Inflammatory macrophage (primary cell): ENCODE measurements around the gene MRPS22.
"Not testable (repeated sequence)": the region's sequence is repeated elsewhere in the genome, so short reads cannot be mapped to it uniquely, and the experiment has no call there.

ENCODE experiments used
- DNase-seq, 2 donors: peaks; one replicate each; pipeline ENCODE4 v3.0.0-alpha.2; 2020 to 2022

The MRPS22 gene

DNA sequence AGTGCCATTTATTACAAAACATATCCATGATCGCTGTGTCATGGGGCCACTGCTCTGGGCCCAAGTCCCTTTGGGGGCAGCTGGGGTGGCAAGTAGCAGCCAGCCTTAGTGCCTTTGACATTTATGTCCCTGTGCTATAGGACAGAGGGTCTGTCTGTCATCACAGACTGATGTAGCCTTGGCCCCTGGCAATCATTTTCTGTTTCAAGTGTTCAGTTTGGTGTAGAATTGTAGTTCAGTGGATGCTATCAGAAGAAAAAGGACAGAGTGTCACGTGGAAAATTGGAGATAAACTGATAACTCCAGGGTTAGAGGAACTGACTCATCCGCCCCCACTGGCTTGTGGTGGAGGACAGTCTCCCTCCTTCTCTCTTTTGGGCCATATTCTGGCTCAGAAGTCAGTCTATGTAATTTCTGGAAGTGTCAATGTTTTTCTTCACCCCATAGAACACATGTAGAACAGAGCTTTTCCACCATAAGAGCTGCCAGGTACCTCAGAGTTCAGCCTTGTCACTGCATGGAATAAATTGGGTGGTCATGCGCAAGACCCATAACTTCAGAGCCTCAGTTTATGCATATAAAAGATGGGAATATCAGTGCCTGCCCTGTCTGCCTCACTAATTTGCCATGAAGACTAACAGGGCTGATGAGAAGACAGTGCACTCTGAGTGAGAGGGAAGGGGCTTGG, 4.5 kb upstream of the MRPS22 start:
- DNase-seq, result peak in 1 of 2 donors; percentile 18

DNA sequence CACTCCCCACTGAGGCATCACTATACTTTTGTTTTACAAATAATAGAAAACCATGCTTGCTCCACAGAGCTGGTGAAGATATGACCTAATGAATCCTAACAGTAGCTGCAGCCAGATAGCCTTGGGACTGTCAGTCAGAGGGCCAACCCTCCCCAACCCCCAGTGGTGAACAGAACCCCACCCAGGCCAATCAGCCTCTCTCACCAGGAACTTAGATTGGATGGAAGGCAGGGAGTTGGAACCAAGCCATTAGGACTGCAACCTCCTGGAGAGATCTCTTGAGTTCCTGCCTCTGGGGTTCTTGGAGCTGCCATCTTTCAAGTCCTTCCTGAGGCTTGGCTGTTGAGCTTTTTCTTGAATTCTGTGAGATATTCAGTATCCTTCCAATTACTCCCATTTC, 3.0 kb upstream of the MRPS22 start:
- DNase-seq, result no peak

DNA sequence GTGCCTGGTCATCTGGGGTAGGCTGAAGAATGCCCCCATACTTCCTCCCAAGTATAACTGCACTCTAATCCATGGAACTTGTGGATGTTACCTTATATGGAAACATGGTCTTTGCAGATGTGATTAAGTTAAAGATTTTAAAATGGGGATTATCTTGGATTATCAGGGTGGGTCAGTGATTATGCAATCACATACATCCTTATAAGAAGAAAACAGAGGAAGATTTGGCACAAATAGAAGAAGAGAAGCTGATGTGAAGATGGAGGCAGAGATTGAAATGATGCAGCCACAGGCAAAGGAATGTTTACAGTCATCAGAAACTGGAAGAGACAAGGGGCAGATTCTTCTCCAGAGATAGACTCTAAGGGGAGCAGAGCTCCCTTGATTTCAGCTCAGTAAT, 1.8 kb upstream of the MRPS22 start:
- DNase-seq, result no peak

DNA sequence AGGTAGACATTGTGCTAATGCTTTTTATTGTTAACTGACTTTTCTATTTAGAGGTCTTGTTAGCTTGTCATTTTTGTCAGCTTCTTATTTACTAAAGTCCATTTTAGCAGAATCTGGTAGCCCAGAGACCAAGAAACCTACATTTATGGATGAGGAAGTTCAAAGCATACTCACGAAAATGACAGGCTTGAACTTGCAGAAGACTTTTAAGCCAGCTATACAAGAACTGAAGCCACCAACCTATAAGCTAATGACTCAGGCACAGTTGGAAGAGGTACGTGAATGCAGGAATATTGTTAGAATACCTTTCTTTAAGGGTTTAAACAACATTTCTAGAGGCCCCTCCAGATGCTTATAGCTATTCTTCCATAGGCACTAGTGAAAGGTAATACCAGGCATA, 3.0 kb downstream of the MRPS22 start:
- no peak for DNase-seq

DNA sequence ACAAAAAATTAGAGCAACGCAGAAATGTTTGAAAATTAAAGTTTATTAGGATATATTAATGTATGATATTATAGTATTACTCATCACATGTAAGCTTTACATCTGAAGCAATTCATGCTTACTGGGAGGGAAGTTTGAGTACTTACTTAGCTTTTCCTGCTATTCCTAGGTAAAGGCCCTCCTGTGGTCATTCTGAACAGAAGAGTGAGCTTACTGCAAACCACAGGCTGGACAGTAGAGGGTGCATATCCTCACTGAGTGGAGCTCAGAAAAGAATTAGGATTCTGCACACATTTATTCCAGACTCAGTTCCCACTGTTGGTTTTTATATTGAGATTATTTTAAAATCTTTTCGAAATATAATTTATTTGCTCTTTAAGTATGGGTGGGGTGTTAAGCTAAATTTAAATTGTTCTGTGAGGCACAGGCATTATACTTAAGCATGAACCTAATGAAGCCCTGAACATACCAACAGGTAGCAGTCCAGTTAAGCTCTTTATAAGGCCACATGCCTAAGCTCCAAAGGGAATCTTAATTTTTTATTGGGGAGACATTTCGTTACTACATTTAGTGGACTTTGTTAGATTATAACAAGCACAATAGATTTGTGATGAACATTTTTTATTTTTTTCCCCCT, 10.2 kb downstream of the MRPS22 start:
- peak; percentile 28 to 42 for DNase-seq

DNA sequence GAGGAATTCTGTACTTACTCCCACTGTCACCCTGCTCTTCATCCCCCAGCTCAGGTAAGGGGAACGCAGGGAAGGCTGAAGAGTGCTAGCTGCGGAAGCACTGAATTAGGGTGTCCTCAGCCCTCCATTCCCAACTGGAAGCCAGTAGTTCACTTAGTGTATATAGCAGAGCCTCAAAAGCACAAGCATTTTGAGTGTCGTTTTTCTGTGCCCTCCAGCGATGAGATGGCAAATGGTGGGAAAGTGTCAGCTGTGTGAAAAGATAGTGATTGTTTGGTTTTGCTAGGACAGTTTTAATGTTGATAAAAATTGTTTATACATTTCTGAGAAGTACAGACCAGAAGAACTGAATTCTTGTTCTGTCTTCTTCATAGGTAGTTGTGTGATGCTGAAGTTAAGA, 10.8 kb downstream of the MRPS22 start:
- no peak for DNase-seq

DNA sequence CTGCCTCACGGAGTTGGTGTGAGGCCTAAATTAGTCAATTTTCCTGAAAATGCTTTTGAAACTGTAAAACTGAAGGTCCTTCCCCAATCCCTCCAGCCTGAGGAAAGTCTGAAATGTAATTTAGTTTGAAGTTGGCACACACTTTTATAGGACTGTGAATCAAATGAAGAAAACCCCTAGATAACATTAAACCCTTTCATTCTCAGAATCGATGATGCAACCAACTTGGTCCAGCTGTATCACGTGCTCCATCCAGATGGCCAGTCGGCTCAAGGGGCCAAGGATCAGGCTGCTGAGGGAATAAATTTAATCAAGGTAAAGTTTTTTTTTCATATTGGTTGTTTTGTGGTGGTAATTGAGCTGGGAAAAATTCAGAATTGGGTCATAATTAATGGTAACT, 11.7 kb downstream of the MRPS22 start:
- DNase-seq, result no peak

DNA sequence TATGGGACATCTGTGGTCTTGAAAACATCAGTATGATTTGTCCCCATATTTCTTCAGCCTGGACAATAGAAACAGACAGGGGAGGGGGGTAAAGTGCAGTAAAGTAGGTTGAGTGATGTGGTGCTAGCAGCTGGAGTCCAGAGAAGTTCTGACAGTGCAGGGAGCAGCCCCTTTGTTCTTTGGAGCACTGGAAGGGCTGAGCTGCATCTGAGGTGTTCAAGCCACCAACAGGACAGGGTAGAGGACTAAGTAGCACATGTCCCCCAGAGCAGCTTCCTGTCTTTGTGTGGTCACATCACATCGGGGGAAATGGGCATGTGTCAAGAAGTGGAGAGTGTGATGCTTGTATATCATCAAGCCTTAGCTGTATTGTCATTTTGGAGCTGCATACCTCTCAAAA, 12.1 kb downstream of the MRPS22 start:
- no peak for DNase-seq

DNA sequence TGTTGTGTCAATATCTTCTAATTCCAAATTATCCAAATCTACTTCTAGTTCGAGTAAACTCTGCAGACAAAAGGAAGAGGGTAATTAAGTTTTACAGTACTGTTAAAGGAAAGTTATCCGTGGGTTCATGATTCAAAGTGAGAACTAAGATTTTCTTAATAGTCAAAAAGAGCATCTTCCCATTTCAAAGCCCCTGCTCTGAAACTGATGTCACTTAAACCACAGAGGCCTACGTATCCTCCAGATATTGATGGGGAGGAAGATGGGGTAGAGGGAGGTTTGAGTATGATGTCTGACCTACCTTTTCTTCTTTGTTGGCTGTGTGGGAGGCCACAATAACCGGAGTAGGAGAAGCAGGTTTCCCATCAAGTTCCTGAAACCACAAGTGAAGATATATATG, 14.1 kb downstream of the MRPS22 start:
- DNase-seq, result no peak

DNA sequence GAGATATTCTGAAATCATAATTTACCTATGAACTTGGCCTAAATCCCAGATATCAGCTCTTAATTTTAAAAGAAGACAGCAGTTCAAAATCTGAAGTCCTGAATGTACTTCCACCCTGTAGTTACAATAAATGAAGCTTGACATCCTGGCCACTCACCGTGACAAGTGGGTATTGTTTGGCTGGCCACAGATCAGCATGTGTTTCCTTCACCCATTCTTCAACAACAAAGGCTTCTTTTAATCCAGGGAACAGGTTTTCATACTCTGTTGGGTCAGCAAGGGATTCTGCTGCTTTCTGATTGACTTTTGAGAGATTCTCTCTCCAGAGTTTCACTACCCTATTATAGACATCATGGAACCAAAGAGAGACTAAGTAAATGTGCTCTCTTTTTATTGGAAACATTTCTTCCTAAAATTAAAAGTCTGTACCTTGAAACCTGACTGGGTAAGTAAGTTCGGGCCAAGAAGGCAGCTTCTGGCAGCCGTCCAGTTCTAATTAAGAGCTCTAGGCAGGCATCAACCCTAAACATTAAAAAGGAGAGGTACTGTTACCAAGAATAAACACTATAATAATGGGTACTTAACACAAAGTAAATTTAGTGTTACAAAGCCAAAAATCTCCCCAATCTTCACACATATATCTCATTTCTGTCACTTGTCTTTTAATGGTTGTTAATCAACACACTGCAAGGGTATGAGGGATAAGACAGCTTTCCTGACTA, 15.2 kb downstream of the MRPS22 start:
- DNase-seq, result no peak

DNA sequence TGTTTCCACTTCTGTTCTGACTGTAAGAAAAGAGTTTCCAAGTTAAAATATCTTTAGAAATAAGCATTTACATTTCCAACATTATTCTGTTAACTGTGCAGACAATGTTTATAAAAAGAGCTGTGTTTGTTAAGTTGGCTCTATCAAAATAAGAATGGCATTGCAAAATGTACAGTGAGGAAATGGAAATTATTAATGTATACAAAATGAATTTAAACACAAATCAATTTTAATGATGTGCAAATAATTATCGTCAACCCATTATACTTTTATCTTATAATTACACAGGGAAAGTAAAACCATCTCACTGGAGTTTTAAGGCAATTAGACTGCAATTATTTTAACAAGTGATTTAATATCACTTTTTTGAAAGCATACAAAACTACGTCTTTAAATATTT, 17.5 kb downstream of the MRPS22 start:
- DNase-seq, result no peak

DNA sequence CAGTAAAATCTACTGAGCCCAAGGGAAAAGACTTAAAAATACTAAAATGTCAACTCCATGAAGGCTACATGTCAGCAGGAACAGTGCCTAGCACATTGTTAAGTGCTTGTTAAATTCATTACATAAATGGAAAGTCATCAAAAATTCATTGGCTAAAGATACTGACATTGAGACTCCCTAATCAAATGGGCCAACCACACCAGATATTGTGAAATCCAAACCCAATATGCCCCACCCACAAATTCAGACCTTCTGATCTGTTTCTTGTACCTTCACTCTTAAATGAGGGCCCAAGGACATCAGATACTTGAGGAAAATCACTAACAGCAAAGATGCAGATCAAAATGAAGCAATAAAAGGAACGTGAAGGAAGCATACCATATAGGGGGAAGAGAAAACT, 20.7 kb downstream of the MRPS22 start:
- DNase-seq, result no peak

DNA sequence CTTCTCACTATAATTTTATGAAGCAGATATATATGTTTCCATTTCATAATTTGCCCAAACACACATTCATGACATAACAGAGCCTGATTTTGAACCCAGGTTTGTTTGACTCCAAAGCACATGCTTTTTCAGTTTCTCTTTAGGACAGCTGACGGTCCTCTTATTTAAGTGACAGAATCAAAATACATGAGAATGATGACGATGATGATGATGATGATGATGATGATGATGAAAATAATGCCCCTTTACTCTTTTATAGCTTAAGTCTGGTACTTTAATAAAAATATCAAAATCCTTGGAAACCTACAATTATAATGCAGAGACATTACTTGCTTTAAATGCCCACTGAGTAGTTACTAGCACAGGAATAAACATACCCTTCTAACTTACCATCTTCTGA, 30.3 kb downstream of the MRPS22 start:
- no peak for DNase-seq

DNA sequence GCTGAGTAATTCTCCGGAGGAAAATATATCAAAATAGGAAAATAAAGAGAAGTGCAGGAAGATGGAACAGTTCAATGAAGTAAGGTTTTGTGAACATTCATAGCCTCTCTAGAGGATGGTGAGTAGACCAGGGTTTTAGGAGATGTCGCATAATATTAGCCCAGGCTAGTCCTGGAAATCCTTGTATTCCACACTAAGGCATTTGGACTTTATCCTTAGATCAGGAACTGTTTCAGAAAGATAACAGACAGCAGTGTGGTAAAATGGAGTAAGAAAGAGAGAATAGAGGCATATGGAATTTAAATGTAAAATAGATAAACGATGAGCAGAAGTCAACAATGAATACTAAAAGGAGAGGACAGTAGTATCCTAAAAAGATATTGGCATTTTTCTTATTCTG, 33.6 kb downstream of the MRPS22 start:
- no peak for DNase-seq

DNA sequence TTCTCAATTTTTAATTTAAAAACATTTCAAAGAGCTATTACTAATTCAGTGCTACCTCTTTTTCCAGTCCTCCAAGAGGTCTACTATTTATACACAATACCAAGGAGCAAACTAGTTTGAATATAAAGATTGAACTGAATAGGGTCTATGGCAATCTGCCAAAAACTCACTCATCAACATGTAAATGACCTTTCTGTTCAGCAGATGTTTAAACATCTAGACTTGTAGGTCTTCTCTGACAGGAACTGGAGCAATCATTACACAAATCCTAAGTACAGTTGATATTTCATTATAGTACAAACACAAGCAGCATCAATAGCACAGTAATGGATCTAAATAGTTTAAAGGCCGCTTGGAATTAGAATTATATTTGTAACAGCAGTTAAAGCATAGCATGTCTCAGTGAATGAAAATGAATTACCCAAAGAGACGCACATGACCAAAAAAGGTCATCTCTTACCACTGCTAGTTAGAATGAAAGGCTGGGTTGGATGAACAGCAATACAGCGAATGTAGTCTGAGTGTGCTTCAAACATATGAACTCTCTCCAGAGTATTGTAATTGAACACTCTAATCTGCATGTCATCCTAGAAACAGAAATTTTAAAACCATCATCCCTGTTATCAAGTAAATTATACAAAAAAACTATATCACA, 34.9 kb downstream of the MRPS22 start:
- no peak for DNase-seq

DNA sequence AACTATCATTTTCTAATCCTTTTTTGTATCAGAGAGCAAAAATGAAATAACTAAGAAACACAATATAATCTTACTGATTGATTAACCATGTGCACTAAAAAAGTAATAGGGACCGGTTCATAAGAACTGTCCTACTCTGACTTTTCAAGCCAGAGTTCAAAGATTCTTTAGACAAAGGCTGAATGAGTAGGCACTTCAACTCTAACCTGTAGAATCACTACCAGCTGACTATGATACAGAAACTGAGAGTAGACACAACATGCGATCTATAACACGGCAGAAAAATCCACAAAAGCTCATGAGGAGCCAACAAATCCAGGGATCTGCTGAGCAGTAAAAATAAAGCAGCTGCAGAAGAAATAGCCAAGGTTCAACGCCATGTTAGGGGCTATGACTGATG, 36.8 kb downstream of the MRPS22 start:
- DNase-seq, result no peak

DNA sequence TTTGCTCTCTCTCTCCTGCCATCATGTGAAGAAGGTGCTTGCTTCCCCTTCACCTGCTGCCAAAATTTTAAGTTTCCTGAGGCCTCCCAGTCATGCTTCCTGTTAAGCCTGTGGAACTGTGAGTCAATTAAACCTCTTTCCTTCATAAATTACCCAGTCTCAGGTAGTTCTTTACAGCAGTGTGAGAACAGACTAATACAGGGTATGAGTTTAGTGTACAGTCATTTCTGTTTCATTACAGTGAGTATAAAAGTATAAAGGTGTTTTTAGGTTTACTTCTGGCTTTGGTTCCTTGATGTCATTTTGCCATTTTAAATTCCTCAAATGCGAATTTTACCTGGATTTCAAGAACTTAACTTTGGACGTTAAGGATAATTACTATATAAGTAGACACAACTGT, 38.5 kb downstream of the MRPS22 start:
- not testable (repeated sequence) for DNase-seq

DNA sequence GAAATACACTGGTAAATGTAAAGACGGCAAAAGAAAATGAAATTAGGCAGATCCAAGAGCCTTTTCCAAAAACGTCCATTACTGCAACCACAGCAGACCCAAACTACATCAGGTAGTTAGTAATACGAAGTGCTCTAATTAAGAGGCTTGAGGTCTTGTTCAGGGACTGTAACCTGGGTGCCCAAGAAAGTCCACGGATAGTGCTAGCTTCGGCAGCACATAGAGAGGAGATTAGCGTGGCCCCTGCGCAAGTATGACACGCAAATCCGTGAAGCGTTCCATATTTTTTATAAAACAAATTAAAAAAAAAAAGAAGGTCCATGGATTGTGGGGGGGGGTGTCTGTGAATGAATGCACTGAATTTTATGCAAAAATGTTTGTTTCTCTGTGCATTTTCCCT, 44.3 kb downstream of the MRPS22 start:
- DNase-seq, result no peak

DNA sequence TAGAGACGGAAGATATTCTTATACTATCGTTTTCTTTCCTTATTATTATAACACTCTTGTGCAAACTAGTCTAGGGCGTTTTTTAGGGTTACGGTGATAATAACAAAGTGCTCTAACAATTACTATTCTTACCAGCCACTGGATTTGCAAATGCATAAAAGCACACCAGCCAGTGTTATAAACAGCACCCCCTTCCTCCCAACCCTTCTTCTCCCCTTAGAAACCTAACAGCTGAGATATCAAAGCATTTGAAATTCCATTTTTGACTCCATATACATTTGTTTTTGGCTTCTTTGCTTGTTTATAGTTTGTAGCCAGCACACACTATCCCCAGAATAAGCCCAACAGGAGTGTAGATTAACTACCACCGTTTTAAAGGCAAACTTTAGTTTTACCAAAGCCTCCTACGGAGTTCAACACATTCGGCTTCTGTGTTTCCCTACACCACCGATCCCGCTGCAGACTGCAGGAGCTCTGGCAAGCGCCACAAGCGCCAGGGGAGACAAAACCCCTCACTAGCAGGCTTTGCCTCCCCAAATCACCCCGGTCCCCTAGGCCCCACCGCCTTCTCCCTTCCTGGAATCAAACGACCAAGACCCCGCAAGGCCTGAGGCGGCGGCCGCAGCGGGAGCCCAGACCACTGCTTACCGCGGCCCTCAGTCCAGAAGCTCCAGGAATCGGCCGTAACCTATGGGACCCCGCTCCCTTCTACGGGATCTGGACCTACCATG, 45.2 kb downstream of the MRPS22 start:
- DNase-seq, result peak in 1 of 2 donors; percentile 16

DNA sequence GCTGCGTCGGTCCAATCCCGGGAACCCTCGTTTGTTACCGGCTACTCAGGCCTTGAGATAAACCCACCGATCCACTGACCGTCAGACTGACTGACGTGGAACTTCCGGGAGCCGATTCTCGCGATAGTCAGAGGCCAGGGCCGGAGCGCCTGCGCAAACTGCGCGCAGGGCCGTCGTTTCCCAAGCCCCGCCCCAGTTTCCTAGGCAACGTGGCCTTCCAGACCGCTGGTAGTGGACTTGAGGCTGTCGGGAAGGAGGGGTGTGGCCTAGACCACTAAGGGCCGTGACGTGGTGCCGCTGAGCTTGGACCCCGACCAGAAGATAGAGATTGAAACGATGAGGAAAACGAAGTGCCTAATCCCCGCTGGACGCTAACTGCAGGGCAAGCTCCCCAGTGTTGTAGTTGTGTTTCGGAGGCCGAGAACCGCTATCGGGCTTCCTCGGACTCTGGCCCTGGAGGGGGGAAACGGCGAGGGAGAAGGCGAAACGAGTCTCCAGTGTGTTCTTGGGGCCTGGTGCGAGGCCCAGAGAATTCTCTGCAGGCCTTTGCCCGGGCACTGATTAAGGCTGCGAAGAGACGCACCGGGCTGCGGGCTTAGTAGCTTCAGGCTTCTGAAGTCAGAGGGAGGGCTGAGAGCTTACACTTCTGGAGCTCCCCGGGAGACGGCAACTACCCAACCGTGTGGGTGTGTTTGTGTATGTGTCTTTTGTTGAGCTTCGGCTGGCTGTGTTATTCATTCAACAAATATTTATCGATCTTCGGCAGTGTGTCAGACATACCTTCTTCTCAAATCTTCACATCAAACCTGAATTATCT, 45.9 kb downstream of the MRPS22 start, which contains the start of gene COPB2:
Gene COPB2, minus strand, starts transcription at position 96 of the 817 bp plus-strand sequence. CDS start 97 bp downstream, outside the sequence.
- peak; percentile 99 for DNase-seq

DNA sequence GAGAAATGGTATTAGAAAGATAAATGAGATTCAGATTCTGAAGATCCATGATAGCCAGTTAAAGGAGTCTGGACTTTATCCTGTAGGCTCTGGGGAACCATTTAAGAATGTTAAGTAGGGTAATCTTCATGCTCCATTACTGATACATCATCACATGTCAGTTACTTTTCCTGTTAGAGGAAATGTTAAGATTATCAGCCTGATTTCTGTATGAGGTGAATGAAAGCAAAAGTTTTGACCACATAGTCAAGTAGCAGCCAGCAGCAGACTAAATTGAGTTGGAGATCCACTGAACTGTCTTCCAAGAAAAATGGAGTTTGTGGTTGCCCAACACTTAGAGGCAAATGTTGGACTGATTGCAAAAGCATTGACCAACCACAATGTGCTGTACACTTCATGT, 50.3 kb downstream of the MRPS22 start:
- DNase-seq, result no peak

DNA sequence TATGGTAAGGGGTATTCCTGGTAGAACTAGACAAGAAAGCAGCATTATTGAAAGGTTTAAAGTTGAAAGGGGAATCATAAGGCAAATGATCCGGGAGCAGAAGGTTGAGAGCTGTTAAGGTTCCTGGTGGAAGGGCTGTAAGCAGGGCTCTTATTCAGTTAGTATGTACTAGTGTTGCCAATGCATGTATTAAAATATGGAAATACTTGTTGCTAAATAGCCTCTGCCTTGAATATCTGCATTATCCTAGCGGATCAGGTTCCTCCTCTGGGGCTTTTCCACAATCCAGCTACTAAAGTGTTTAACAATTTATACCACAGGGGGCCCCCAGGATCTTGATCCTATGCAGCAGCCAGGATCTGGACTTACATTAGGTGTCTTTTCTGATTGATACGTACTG, 52.9 kb downstream of the MRPS22 start:
- DNase-seq, result no peak
